Panc1 (cell line): ENCODE results near the gene SLC10A7. TPM values are rescaled to one million over a fixed set of nuclear protein-coding genes. Genes with fewer than 3 reads are reported as not detected.

Experiments used
- ATAC-seq: fragments of 200-7000 bp; cut with Tn5 transposase; 2 replicates; pipeline ENCODE4 v1.9.1; 2020; ENCODE audit warnings: mild to moderate bottlenecking, moderate library complexity
- BruUV-seq: library from RNA; stranded (reverse); fragments of 400-500 nt; replicated peaks from 2 replicates; lab custom pipeline; 2021; lab: Mats Ljungman, UMichigan
- CTCF ChIA-PET: fragments of 300-600 bp; sonication (Branson Sonifier 250); formaldehyde crosslinking; loops from one replicate; lab custom pipeline; 2022; ENCODE audit warnings: antibody characterized with exemption; lab: Charles Lee
- POLR2A ChIA-PET: fragments of 300-600 bp; sonication (Branson Sonifier 250); formaldehyde crosslinking; loops from one replicate; lab custom pipeline; 2022; ENCODE audit warnings: antibody characterized with exemption; lab: Charles Lee
- DNase-seq: peaks from one replicate; pipeline ENCODE4 v3.0.0-alpha.2; 2010; ENCODE audit warnings: low read depth, low spot score
- H3K27ac ChIP-seq: 2 replicates; pipeline ENCODE4 v1.5.1; 2011; ENCODE audit warnings: mild to moderate bottlenecking, low read length, inconsistent platforms
- H3K27me3 ChIP-seq: fragments of 200-500 bp; sonication (Bioruptor generic); 2 replicates; pipeline ENCODE4 v1.6.0; 2014; ENCODE audit warnings: low read length, inconsistent platforms; ENCODE audit not compliant: control insufficient read depth, insufficient read depth
- H3K36me3 ChIP-seq: fragments of 200-500 bp; sonication (Bioruptor generic); 2 replicates; pipeline ENCODE4 v1.5.1; 2014; ENCODE audit warnings: inconsistent platforms, mild to moderate bottlenecking, low read length, moderate library complexity; ENCODE audit not compliant: control insufficient read depth, insufficient read depth
- H3K4me1 ChIP-seq: 2 replicates; pipeline ENCODE4 v1.5.1; 2011; ENCODE audit warnings: inconsistent platforms, mild to moderate bottlenecking, low read length, moderate library complexity; ENCODE audit not compliant: control insufficient read depth, insufficient read depth
- H3K4me3 ChIP-seq, 2 experiments: 2 replicates each; pipeline ENCODE4 v1.5.1; 2011 to 2012; ENCODE audit warnings: low read depth in 2 of 2, low read length in 2 of 2, mild to moderate bottlenecking in 2 of 2, inconsistent platforms in 1 of 2, moderate library complexity in 1 of 2
- H3K9me3 ChIP-seq: fragments of 200-500 bp; sonication (Bioruptor generic); 2 replicates; pipeline ENCODE4 v1.5.1; 2014; ENCODE audit warnings: low read depth, mild to moderate bottlenecking, inconsistent platforms, low read length, moderate library complexity; ENCODE audit not compliant: control insufficient read depth, insufficient read depth
- CTCF ChIP-seq: fragments of 450-650 bp; IDR thresholded peaks from 2 replicates; pipeline ENCODE4 v1.5.1; 2017; ENCODE audit warnings: mild to moderate bottlenecking
- POLR2AphosphoS5 ChIP-seq: IDR thresholded peaks from 2 replicates; pipeline ENCODE4 v1.6.1; 2012; ENCODE audit warnings: mild to moderate bottlenecking, low read depth, low read length, moderate library complexity
- REST ChIP-seq, 2 experiments: IDR thresholded peaks; 2 replicates each; pipeline ENCODE4 v1.6.1; 2011 to 2012; ENCODE audit warnings: low read depth in 2 of 2, control low read depth in 1 of 2, low read length in 1 of 2, mild to moderate bottlenecking in 1 of 2, moderate library complexity in 1 of 2; ENCODE audit not compliant: insufficient read depth in 1 of 2
- SIN3A ChIP-seq: IDR thresholded peaks from 2 replicates; pipeline ENCODE4 v1.6.1; 2012; ENCODE audit warnings: low read depth, mild to moderate bottlenecking, low read length, moderate library complexity, borderline replicate concordance; ENCODE audit not compliant: insufficient read depth
- TCF7L2 ChIP-seq: IDR thresholded peaks from 2 replicates; pipeline ENCODE4 v1.6.1; 2011; ENCODE audit warnings: mild to moderate bottlenecking, low read depth, low read length, inconsistent platforms
- in situ Hi-C: cut with HindIII; loops from 2 replicates; pipeline ENCODE4 v1.10.0; 2016; ENCODE audit warnings: low sequenced_read_pairs, low pct_unique_long_range_greater_than_20kb
- intact Hi-C: fragments of 100-400 bp; cut with micrococcal nuclease; formaldehyde crosslinking; loops from one replicate; pipeline ENCODE4 v1.10.0; 2022; ENCODE audit not compliant: unreplicated experiment
- total RNA-seq: library from RNA; stranded (reverse); gene quantifications from one replicate; pipeline ENCODE4 v1.2.1, GENCODE V29; 2021; ENCODE audit not compliant: unreplicated experiment

Gene SLC10A7
- total RNA-seq, 1 experiment from 2014 or later = 1.5 TPM

GRCh38 chr4:146478009-146478408 is 43.7 kb downstream of the SLC10A7 start:
- in situ Hi-C loops = no loop called here
- H3K4me3 ChIP-seq = no peak overlapping the region
- H3K36me3 ChIP-seq = no peaks in the 10 kb centered on the region
- ChIA-PET CTCF (no interaction called here), POLR2A (no interaction called here)
- no peaks in the 10 kb centered on the region for H3K4me1 ChIP-seq
- ATAC-seq (no peak), DNase-seq (no peak)
- intact Hi-C loops = no loop called here
- no peaks in the 10 kb centered on the region for H3K9me3 ChIP-seq
- no TSS peak for BruUV-seq
- H3K27ac ChIP-seq = no peak overlapping the region
- TF ChIP-seq POLR2AphosphoS5 (no peak), REST (IDR thresholded peaks at IDR 0.05; ENCODE audit: insufficient read depth in 1 of 2, low read depth in 2 of 2, low read length in 1 of 2) (no peak), TCF7L2 (no peak)
- no peaks in the 10 kb centered on the region for H3K27me3 ChIP-seq

DNA sequence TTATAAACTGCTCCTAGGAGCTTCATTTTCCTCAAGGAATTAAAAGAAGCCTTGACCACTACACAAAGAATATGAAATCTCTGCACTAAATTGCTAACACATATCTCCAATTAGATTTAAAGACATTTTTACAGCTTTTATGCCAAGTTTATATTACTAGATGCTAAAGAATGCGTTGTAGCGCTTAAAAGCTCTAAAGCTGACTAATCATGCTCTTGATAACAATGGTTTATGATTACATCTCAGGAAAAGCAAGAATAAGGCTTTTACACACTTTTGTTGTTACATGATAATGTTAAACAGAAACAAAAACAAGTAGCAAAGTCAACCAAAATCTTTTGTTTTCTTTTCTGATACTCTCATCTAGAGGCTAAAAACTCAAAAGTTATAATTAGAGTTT is 44.7 kb downstream of the SLC10A7 start:
- POLR2A ChIA-PET = no interaction called here
- no peak for TF ChIP-seq SIN3A
- TF ChIP-seq CTCF = no peak
- TF ChIP-seq POLR2AphosphoS5 = no peak
- TF ChIP-seq REST (IDR thresholded peaks at IDR 0.05; ENCODE audit: insufficient read depth in 1 of 2, low read depth in 2 of 2, low read length in 1 of 2) = no peak
- TF ChIP-seq TCF7L2 = no peak
- intact Hi-C loops = no loop called here
- no TSS peak for BruUV-seq
- Histone ChIP-seq H3K4me1 (no peaks in the 10 kb centered on the region), H3K27ac (no peak overlapping the region), H3K27me3 (no peaks in the 10 kb centered on the region), H3K36me3 (no peaks in the 10 kb centered on the region), H3K9me3 (no peaks in the 10 kb centered on the region), H3K4me3 (no peak overlapping the region)
- no peak for ATAC-seq
- DNase-seq = no peak
- CTCF ChIA-PET = no interaction called here
- in situ Hi-C loops = no loop called here
